BLaER1 treated with 17β-estradiol and CSF1 and Interleukin-3, amounts not matched to agents 10 nM and 100 nM (cell line): ENCODE results near the gene DHX38.
A peak's percentile ranks its signal among the peaks of the same experiment; 100 is the strongest.
"Not testable (repeated sequence)": the region's sequence is repeated elsewhere in the genome, so short reads cannot be mapped to it uniquely, and the experiment has no call there.

Experiments
- H3K27ac ChIP-seq, 11 experiments: shearing (Covaris generic); formaldehyde crosslinking; 2 replicates each; pipeline ENCODE4 v1.8.1; 2022
- H3K27me3 ChIP-seq, 11 experiments: shearing (Covaris generic); formaldehyde crosslinking; 2 replicates each; pipeline ENCODE4 v1.8.1; 2022
- H3K36me3 ChIP-seq, 11 experiments: shearing (Covaris generic); formaldehyde crosslinking; 2 replicates each; pipeline ENCODE4 v1.8.1; 2022
- H3K4me1 ChIP-seq, 10 experiments: shearing (Covaris generic); formaldehyde crosslinking; 2 replicates each; pipeline ENCODE4 v1.8.1; 2022
- H3K4me2 ChIP-seq, 11 experiments: shearing (Covaris generic); formaldehyde crosslinking; 2 replicates each; pipeline ENCODE4 v1.8.1; 2022
- H3K4me3 ChIP-seq, 10 experiments: shearing (Covaris generic); formaldehyde crosslinking; 2 replicates each; pipeline ENCODE4 v1.8.1; 2022
- H3K9ac ChIP-seq, 11 experiments: shearing (Covaris generic); formaldehyde crosslinking; 2 replicates each; pipeline ENCODE4 v1.8.1; 2022
- H3K9me3 ChIP-seq, 11 experiments: shearing (Covaris generic); formaldehyde crosslinking; replicated peaks in 1 of 11; 2 replicates each; pipeline ENCODE4 v1.8.1; 2022
- H4K20me1 ChIP-seq, 11 experiments: shearing (Covaris generic); formaldehyde crosslinking; 2 replicates each; pipeline ENCODE4 v1.8.1; 2022
- Cebpa-rat ChIP-seq, 11 experiments: shearing (Covaris generic); IDR thresholded peaks; 2 replicates each; pipeline ENCODE4 v1.8.1; 2022

The DHX38 gene

DNA sequence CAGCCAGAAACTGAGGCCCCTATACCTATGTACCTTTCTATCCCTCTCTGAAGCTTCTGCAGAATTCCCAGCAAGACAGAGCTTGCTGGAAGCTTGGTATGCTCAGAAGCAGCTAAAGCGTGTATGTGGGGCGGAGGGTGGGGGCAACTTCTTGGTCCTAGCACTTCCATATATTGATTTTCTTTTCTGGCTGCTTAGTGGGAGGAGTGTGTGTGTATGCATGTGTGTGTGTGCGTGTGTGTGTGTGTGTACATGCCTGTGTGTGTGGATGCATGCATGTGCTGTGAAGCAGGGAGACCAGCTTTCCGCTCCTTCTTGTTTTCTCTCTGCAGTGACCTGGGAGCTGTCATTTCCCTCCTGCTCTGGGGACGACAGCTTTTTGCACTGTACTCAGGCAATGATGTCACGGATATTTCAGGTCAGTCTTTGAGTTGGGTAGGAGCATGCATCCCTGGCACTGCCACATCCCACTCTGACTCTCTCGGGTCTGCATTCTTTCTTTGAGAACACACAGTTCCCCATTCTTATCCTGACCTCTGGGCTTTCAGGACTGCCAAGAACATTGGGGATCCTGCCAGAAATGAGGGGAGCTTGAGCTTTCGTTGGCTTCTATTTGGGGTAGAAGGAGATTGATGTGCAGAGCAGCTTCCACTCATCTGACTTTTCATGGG, 20.0 kb upstream of the DHX38 start:
- H3K27ac ChIP-seq, result no peak overlapping the region
- TF ChIP-seq Cebpa-rat (IDR thresholded peaks at IDR 0.05), result no peak

GRCh38 chr16:72075067-72075466, 18.6 kb upstream of the DHX38 start:
- H3K4me3 ChIP-seq, H3K9me3 ChIP-seq, H3K4me1 ChIP-seq, H3K27me3 ChIP-seq, H4K20me1 ChIP-seq, H3K4me2 ChIP-seq, H3K9ac ChIP-seq, H3K27ac ChIP-seq: not testable (repeated sequence)
- H3K36me3 ChIP-seq, result peaks cover 9 to 32% (median 16%) of the 10 kb centered on the region in 11 experiments; a peak in 14 of 22 replicates

More for the DNA sequence above, 20.0 kb upstream of the DHX38 start:
- H3K4me3 ChIP-seq, result no peak overlapping the region
- H3K4me2 ChIP-seq, result no peak overlapping the region
- no peaks in the 10 kb centered on the region for H3K27me3 ChIP-seq
- H3K9me3 ChIP-seq, result no peaks in the 10 kb centered on the region
- H3K9ac ChIP-seq, result no peak overlapping the region
- no peaks in the 10 kb centered on the region for H3K4me1 ChIP-seq
- H4K20me1 ChIP-seq, result no peaks in the 10 kb centered on the region
- peaks cover under 1 to 24% (median 10%) of the 10 kb centered on the region in 11 experiments; a peak in 14 of 22 replicates for H3K36me3 ChIP-seq

- not testable (repeated sequence) for H3K4me3 ChIP-seq, H4K20me1 ChIP-seq, H3K9ac ChIP-seq, H3K4me1 ChIP-seq, H3K4me2 ChIP-seq, H3K27me3 ChIP-seq, H3K27ac ChIP-seq
- peaks cover 0 to 24% (median 13%) of the 10 kb centered on the region in 11 experiments; a peak in 14 of 22 replicates for H3K9me3 ChIP-seq
- H3K36me3 ChIP-seq, result peaks cover 4 to 30% (median 14%) of the 10 kb centered on the region in 11 experiments; a peak in 14 of 22 replicates
Observed at GRCh38 chr16:72076991-72077706, 16.5 kb upstream of the DHX38 start.

GRCh38 chr16:72083778-72084404, 9.8 kb upstream of the DHX38 start:
- Histone ChIP-seq H3K27ac (no peak overlapping the region), H3K36me3 (peaks cover 55 to 74% (median 63%) of the 10 kb centered on the region in 11 experiments), H3K9ac (no peak overlapping the region), H3K27me3 (no peaks in the 10 kb centered on the region), H3K4me3 (no peak overlapping the region), H3K4me2 (no peak overlapping the region), H4K20me1 (peaks cover 0 to 2% (median 0%) of the 10 kb centered on the region in 11 experiments; a peak in 1 of 22 replicates), H3K4me1 (no peaks in the 10 kb centered on the region), H3K9me3 (peaks cover 26 to 54% (median 42%) of the 10 kb centered on the region in 11 experiments)
- no peak for TF ChIP-seq Cebpa-rat (IDR thresholded peaks at IDR 0.05)

DNA sequence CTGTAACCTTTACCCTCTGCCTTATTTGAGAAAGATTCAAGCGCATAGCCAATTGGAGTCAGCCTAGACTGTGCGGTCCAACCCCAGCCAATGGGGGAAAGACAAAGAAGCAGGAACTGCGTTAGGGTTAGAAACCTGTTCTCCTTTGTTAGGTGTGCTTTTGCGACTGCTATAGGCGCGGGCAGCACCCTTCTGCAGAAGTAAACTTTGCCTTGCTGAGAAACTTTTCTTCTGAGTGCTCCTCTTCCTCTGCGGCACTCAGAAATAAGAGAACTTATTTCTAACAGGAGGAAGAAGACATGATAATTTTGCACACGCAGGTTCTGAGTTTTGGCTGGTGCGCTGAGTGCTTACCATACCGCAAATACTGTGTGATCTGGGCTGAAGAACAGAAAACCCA, 9.2 kb upstream of the DHX38 start:
- Histone ChIP-seq H3K4me2 (no peak overlapping the region), H3K4me1 (no peaks in the 10 kb centered on the region), H3K27ac (no peak overlapping the region), H3K4me3 (peak overlapping the region in 1 of 10 experiments; percentile 17; a peak in 2 of 20 replicates), H3K36me3 (peaks cover 60 to 78% (median 66%) of the 10 kb centered on the region in 11 experiments), H3K9ac (no peak overlapping the region), H3K27me3 (no peaks in the 10 kb centered on the region), H4K20me1 (peaks cover 0 to 8% (median 0%) of the 10 kb centered on the region in 11 experiments; a peak in 3 of 22 replicates), H3K9me3 (peaks cover 26 to 52% (median 41%) of the 10 kb centered on the region in 11 experiments)
- no peak for TF ChIP-seq Cebpa-rat (IDR thresholded peaks at IDR 0.05)

DNA sequence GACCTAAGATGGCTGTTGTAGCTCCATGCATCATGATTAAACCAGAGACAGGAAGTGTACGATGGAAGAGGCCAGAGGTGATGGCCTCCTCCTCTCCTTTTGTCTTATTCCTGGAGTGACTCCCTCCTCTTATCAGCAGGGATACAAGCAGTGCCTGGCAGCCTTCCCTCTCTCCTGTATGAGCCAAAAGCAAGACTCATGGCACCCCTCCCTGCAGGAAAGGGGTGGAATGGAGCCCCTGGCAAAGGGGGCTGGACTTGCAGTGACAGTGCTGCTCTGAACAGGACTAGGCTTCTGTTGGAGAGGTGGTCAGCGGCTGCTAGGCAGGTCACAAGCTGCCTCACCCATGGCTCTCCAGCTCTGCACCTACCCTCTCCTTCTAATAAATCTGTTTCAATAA, 8.6 kb upstream of the DHX38 start:
- H3K9me3 ChIP-seq, result peaks cover 23 to 46% (median 36%) of the 10 kb centered on the region in 11 experiments
- peaks cover 62 to 78% (median 70%) of the 10 kb centered on the region in 11 experiments for H3K36me3 ChIP-seq
- H3K4me3 ChIP-seq, result peak overlapping the region in 3 of 10 experiments; percentile 12 to 23 (median 17); a peak in 3 of 20 replicates
- no peak for TF ChIP-seq Cebpa-rat (IDR thresholded peaks at IDR 0.05)
- no peak overlapping the region for H3K4me2 ChIP-seq
- H3K4me1 ChIP-seq, result no peaks in the 10 kb centered on the region
- no peak overlapping the region for H3K27ac ChIP-seq
- no peak overlapping the region for H3K9ac ChIP-seq
- H4K20me1 ChIP-seq, result peaks cover 0 to 13% (median 2%) of the 10 kb centered on the region in 11 experiments; a peak in 8 of 22 replicates
- no peaks in the 10 kb centered on the region for H3K27me3 ChIP-seq

DNA sequence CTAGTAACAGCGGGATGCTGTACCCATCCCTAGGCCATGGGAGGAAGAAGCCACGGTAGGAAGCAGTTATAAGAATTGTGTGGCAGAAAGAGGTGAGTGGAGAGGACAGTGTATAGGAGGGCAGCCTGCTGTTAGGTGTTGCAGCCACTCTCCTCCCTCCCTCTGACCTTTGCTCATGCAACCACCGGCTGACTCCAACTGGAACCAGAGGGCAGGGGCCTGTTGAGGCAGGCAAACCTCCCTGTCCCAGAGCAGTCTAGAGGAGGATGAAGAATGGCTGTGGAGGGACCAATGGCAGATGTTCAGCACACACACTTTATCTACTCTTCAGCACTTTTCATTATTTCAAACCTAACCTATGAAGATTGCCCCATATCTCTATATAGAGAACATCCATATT, 2.4 kb upstream of the DHX38 start:
- H3K9ac ChIP-seq, result peak overlapping the region in 3 of 11 experiments; percentile 12 to 93 (median 39); a peak in 3 of 22 replicates
- H4K20me1 ChIP-seq, result peaks cover 8 to 63% (median 31%) of the 10 kb centered on the region in 11 experiments; a peak in 16 of 22 replicates
- no peaks in the 10 kb centered on the region for H3K27me3 ChIP-seq
- H3K4me3 ChIP-seq, result no peak overlapping the region
- peaks cover 0 to 2% (median 1%) of the 10 kb centered on the region in 11 experiments; a peak in 7 of 22 replicates for H3K9me3 ChIP-seq
- no peak overlapping the region for H3K27ac ChIP-seq
- H3K4me1 ChIP-seq, result peaks cover 31 to 41% (median 37%) of the 10 kb centered on the region in 10 experiments
- TF ChIP-seq Cebpa-rat (IDR thresholded peaks at IDR 0.05), result no peak
- H3K36me3 ChIP-seq, result peaks cover 52 to 63% (median 56%) of the 10 kb centered on the region in 11 experiments
- H3K4me2 ChIP-seq, result peak overlapping the region; percentile 80 to 97 (median 87); a peak in 19 of 22 replicates

DNA sequence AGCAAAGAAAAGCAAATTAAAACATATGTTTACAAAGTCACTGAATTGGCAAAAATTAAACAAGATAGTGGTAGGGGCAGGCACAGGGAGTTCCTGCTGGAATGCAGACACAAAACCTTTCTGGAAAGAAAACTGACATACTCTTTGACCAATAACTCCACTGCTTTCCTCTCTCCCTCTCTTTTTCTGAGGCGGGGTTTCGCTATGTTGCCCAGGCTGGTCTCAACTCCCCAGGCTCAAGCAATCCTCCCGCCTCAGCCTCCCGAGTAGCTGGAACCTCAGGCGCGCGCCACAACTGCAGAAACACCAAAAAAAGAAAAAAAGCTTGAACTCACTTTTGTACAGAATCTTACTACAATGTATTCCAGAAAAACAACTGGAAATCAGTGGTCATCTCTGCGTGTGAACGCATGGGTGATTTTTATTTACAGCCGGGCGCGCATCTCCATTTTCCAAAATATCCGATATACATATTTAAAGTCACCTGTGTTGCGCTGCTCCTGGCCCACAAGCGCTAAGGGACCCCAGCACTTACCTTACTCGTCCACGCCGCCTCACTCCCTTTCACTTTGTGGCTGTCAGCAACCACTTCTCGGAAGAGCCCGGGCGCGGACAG, 707 bp upstream of the DHX38 start:
- peak overlapping the region; percentile 81 to 95 (median 92) for H3K9ac ChIP-seq
- peaks cover 31 to 42% (median 37%) of the 10 kb centered on the region in 10 experiments for H3K4me1 ChIP-seq
- H3K36me3 ChIP-seq, result peaks cover 52 to 63% (median 56%) of the 10 kb centered on the region in 11 experiments
- H4K20me1 ChIP-seq, result peaks cover 8 to 80% (median 46%) of the 10 kb centered on the region in 11 experiments; a peak in 16 of 22 replicates
- TF ChIP-seq Cebpa-rat (IDR thresholded peaks at IDR 0.05), result no peak
- H3K27ac ChIP-seq, result peak overlapping the region; percentile 54 to 92 (median 88)
- no peaks in the 10 kb centered on the region for H3K9me3 ChIP-seq
- H3K27me3 ChIP-seq, result no peaks in the 10 kb centered on the region
- peak overlapping the region; percentile 73 to 99 (median 90) for H3K4me3 ChIP-seq
- peak overlapping the region; percentile 80 to 97 (median 87) for H3K4me2 ChIP-seq
